ENCODE results near the gene DRAP1. TPM values are rescaled to one million over a fixed set of nuclear protein-coding genes. Genes with fewer than 3 reads are reported as not detected.
A peak's percentile ranks its signal among the peaks of the same experiment; 100 is the strongest.

The DRAP1 gene
- total RNA-seq, 1 donor from 2014 or later = 169 TPM

GRCh38 chr11:65934014-65934413 lies 14.8 kb downstream of the DRAP1 start:
- no peak overlapping the region for H3K4me3 ChIP-seq (ENCODE audit: insufficient read depth, low read depth, low read length)
- Mint-ChIP-seq H3K27me3 (ENCODE audit: low read depth, unreplicated experiment) (peaks cover 2% of the 10 kb centered on the region), H3K4me1 (ENCODE audit: low read depth, unreplicated experiment) (no peaks in the 10 kb centered on the region), H3K27ac (ENCODE audit: unreplicated experiment) (no peak overlapping the region), H3K9me3 (ENCODE audit: unreplicated experiment) (peaks cover 3% of the 10 kb centered on the region), H3K36me3 (ENCODE audit: low read depth, unreplicated experiment) (peaks cover 2% of the 10 kb centered on the region), H3K4me3 (ENCODE audit: unreplicated experiment) (no peak overlapping the region)
- H3K36me3 ChIP-seq (ENCODE audit: insufficient read depth, low read length) = no peaks in the 10 kb centered on the region
- no peak overlapping the region for H3K4me2 ChIP-seq (ENCODE audit: low read length)
- no peaks in the 10 kb centered on the region for H3K79me2 ChIP-seq (ENCODE audit: insufficient read depth, low read length)
- DNase-seq (ENCODE audit: low read depth) (no peak), FAIRE-seq (no peak)
- TF ChIP-seq CTCF (IDR thresholded peaks at IDR 0.05; ENCODE audit: insufficient read depth, low read depth, low read length) (no peak), EZH2 (IDR thresholded peaks at IDR 0.05; ENCODE audit: insufficient read depth, low read length) (no peak)
- no peak overlapping the region for H3K9ac ChIP-seq (ENCODE audit: low read length)
- H2AFZ ChIP-seq (ENCODE audit: low read depth, low read length) = no peak overlapping the region
- H4K20me1 ChIP-seq (ENCODE audit: insufficient read depth, low read length) = no peaks in the 10 kb centered on the region
- H3K9me3 ChIP-seq (ENCODE audit: insufficient read depth, low read depth, low read length) = no peaks in the 10 kb centered on the region
- no peak overlapping the region for H3K27ac ChIP-seq (ENCODE audit: low read depth, low read length)
- H3K27me3 ChIP-seq (ENCODE audit: insufficient read depth, low read length) = no peaks in the 10 kb centered on the region
- H3K4me1 ChIP-seq (ENCODE audit: insufficient read depth, low read length) = peaks cover 7% of the 10 kb centered on the region

- peaks cover 12% of the 10 kb centered on the region for H3K4me1 ChIP-seq (ENCODE audit: insufficient read depth, low read length)
- H3K4me3 ChIP-seq (ENCODE audit: insufficient read depth, low read depth, low read length) = no peak overlapping the region
- no peak overlapping the region for H3K27ac ChIP-seq (ENCODE audit: low read depth, low read length)
- peaks cover 9% of the 10 kb centered on the region for H3K4me1 Mint-ChIP-seq (ENCODE audit: low read depth, unreplicated experiment)
- H3K27ac Mint-ChIP-seq (ENCODE audit: unreplicated experiment) = no peak overlapping the region
- no peaks in the 10 kb centered on the region for H4K20me1 ChIP-seq (ENCODE audit: insufficient read depth, low read length)
- H3K9me3 ChIP-seq (ENCODE audit: insufficient read depth, low read depth, low read length) = no peaks in the 10 kb centered on the region
- no peaks in the 10 kb centered on the region for H3K36me3 ChIP-seq (ENCODE audit: insufficient read depth, low read length)
- H3K9ac ChIP-seq (ENCODE audit: low read length) = no peak overlapping the region
- H2AFZ ChIP-seq (ENCODE audit: low read depth, low read length) = no peak overlapping the region
- no peaks in the 10 kb centered on the region for H3K36me3 Mint-ChIP-seq (ENCODE audit: low read depth, unreplicated experiment)
- H3K4me3 Mint-ChIP-seq (ENCODE audit: unreplicated experiment) = no peak overlapping the region
- no peak overlapping the region for H3K4me2 ChIP-seq (ENCODE audit: low read length)
- DNase-seq (ENCODE audit: low read depth) = no peak
- H3K27me3 Mint-ChIP-seq (ENCODE audit: low read depth, unreplicated experiment) = peaks cover 2% of the 10 kb centered on the region
- TF ChIP-seq EZH2 (IDR thresholded peaks at IDR 0.05; ENCODE audit: insufficient read depth, low read length) (no peak), CTCF (IDR thresholded peaks at IDR 0.05; ENCODE audit: insufficient read depth, low read depth, low read length) (no peak)
- FAIRE-seq = no peak
- H3K79me2 ChIP-seq (ENCODE audit: insufficient read depth, low read length) = no peaks in the 10 kb centered on the region
- H3K27me3 ChIP-seq (ENCODE audit: insufficient read depth, low read length) = no peaks in the 10 kb centered on the region
- H3K9me3 Mint-ChIP-seq (ENCODE audit: unreplicated experiment) = no peaks in the 10 kb centered on the region
These were observed 18.5 kb downstream of the DRAP1 start for GRCh38 chr11:65937766-65938165.

GRCh38 chr11:65941720-65942310 lies 22.6 kb downstream of the DRAP1 start:
- no peak for TF ChIP-seq CTCF (IDR thresholded peaks at IDR 0.05; ENCODE audit: insufficient read depth, low read depth, low read length)
- no peak for TF ChIP-seq EZH2 (IDR thresholded peaks at IDR 0.05; ENCODE audit: insufficient read depth, low read length)
- peak overlapping the region; percentile 19 for H3K27ac Mint-ChIP-seq (ENCODE audit: unreplicated experiment)
- Histone ChIP-seq H3K27me3 (ENCODE audit: insufficient read depth, low read length) (no peaks in the 10 kb centered on the region), H3K36me3 (ENCODE audit: insufficient read depth, low read length) (no peaks in the 10 kb centered on the region), H3K4me2 (ENCODE audit: low read length) (peak overlapping the region; percentile 70), H3K27ac (ENCODE audit: low read depth, low read length) (peak overlapping the region; percentile 25), H2AFZ (ENCODE audit: low read depth, low read length) (peak overlapping the region; percentile 51), H3K4me3 (ENCODE audit: insufficient read depth, low read depth, low read length) (peak overlapping the region; percentile 25), H3K9me3 (ENCODE audit: insufficient read depth, low read depth, low read length) (no peaks in the 10 kb centered on the region), H3K4me1 (ENCODE audit: insufficient read depth, low read length) (peaks cover 11% of the 10 kb centered on the region), H3K9ac (ENCODE audit: low read length) (peak overlapping the region; percentile 13), H3K79me2 (ENCODE audit: insufficient read depth, low read length) (no peaks in the 10 kb centered on the region), H4K20me1 (ENCODE audit: insufficient read depth, low read length) (no peaks in the 10 kb centered on the region)
- peak overlapping the region; percentile 4 for H3K4me3 Mint-ChIP-seq (ENCODE audit: unreplicated experiment)
- peaks cover 9% of the 10 kb centered on the region for H3K4me1 Mint-ChIP-seq (ENCODE audit: low read depth, unreplicated experiment)
- DNase-seq (ENCODE audit: low read depth) (no peak), FAIRE-seq (no peak)
- no peaks in the 10 kb centered on the region for H3K36me3 Mint-ChIP-seq (ENCODE audit: low read depth, unreplicated experiment)
- H3K9me3 Mint-ChIP-seq (ENCODE audit: unreplicated experiment) = no peaks in the 10 kb centered on the region
- peaks cover 5% of the 10 kb centered on the region for H3K27me3 Mint-ChIP-seq (ENCODE audit: low read depth, unreplicated experiment)
